PC-3 (cell line): Measurements from ENCODE around the gene ST3GAL5.

Source experiments
- EZH2 ChIP-seq: fragments of 300-600 bp; sonication (generic); IDR thresholded peaks from one replicate; pipeline ENCODE4 v1.6.1; 2017; ENCODE audit warnings: antibody characterized with exemption, mild to moderate bottlenecking, low read length; ENCODE audit not compliant: unreplicated experiment
- TF ChIP-seq, protein P1 (sequence below): fragments of 300-600 bp; sonication (generic); conservative IDR thresholded peaks from 2 replicates; pipeline ENCODE4 v1.5.1; 2017; ENCODE audit warnings: antibody characterized with exemption, low read depth, mild to moderate bottlenecking, low read length

DNA sequence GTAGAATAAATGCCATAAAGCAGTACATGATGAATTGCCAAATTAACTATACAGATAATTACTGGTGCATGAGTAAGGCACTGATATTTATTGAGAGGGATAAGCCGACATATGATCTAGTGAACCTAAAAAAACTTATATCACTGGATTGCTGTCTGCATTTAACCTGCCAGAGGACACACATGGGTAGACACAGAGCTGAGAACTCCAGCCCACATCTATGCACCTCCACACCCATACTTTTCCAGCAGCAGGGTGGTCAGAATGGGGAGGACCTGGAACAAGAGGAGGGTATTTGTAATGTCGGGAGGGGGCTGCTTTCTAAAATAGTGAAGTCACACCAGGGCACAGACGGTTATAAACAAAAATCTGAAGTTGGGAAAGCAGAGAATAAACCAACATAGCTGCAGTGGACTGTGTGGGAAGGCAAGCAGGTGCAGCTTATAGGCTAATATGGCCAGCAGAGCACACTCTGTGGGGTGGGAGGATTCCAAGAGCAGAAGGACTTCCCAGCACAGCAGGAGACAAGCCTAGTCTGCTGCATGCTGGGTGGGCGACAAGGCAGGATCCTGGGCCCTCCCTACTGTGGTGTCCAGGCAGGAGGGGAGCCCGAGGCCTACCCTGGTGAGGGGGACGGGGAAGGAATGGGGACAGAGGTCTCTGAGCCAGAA is 17.2 kb downstream of the ST3GAL5 start:
- TF ChIP-seq, protein P1, sequence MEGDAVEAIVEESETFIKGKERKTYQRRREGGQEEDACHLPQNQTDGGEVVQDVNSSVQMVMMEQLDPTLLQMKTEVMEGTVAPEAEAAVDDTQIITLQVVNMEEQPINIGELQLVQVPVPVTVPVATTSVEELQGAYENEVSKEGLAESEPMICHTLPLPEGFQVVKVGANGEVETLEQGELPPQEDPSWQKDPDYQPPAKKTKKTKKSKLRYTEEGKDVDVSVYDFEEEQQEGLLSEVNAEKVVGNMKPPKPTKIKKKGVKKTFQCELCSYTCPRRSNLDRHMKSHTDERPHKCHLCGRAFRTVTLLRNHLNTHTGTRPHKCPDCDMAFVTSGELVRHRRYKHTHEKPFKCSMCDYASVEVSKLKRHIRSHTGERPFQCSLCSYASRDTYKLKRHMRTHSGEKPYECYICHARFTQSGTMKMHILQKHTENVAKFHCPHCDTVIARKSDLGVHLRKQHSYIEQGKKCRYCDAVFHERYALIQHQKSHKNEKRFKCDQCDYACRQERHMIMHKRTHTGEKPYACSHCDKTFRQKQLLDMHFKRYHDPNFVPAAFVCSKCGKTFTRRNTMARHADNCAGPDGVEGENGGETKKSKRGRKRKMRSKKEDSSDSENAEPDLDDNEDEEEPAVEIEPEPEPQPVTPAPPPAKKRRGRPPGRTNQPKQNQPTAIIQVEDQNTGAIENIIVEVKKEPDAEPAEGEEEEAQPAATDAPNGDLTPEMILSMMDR: no peak
- no peak for TF ChIP-seq EZH2
